ENCODE measurements around the gene TRIM10.
"Not testable (repeated sequence)": the region's sequence is repeated elsewhere in the genome, so short reads cannot be mapped to it uniquely, and the experiment has no call there.

Gene TRIM10

GRCh38 chr6:30127238-30128093 is 33.5 kb downstream of the TRIM10 start:
- Mint-ChIP-seq H3K9me3 (no peaks in the 10 kb centered on the region), H3K36me3 (ENCODE audit: insufficient read depth) (peaks cover 2% of the 10 kb centered on the region), H3K27ac (ENCODE audit: low read depth) (no peak overlapping the region), H3K4me3 (no peak overlapping the region), H3K27me3 (peaks cover 97% of the 10 kb centered on the region), H3K4me1 (peaks cover 6% of the 10 kb centered on the region)
- ATAC-seq (replicated peaks; ENCODE audit: extremely low read depth, poor library complexity, severe bottlenecking), result no peak
- no peak for DNase-seq (ENCODE audit: low spot score in 2 of 2)

DNA sequence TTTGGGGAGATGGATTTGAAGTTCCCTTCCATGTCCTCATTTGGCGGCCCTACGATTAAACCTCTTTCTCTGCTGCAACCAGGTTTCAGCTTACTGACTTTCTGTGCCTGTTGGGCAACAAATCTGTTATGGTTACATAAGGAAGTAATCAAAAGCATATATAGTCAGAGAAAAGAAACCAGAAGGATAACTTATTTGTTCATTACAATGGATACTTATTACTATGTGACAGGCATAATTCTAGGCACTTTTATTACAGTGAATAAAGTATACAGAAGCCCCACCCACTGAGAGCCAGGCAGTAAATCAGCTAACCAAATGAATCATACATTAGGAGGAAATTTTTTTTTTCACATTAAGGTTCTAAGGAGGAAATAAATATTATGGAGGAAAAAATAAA is 38.5 kb downstream of the TRIM10 start:
- peaks cover 92% of the 10 kb centered on the region for H3K27me3 Mint-ChIP-seq
- no peak overlapping the region for H3K4me3 Mint-ChIP-seq
- no peaks in the 10 kb centered on the region for H3K4me1 Mint-ChIP-seq
- ATAC-seq (replicated peaks; ENCODE audit: extremely low read depth, poor library complexity, severe bottlenecking) (no peak), DNase-seq (ENCODE audit: low spot score in 2 of 2) (no peak)
- no peaks in the 10 kb centered on the region for H3K36me3 Mint-ChIP-seq (ENCODE audit: insufficient read depth)
- no peaks in the 10 kb centered on the region for H3K9me3 Mint-ChIP-seq
- no peak overlapping the region for H3K27ac Mint-ChIP-seq (ENCODE audit: low read depth)

DNA sequence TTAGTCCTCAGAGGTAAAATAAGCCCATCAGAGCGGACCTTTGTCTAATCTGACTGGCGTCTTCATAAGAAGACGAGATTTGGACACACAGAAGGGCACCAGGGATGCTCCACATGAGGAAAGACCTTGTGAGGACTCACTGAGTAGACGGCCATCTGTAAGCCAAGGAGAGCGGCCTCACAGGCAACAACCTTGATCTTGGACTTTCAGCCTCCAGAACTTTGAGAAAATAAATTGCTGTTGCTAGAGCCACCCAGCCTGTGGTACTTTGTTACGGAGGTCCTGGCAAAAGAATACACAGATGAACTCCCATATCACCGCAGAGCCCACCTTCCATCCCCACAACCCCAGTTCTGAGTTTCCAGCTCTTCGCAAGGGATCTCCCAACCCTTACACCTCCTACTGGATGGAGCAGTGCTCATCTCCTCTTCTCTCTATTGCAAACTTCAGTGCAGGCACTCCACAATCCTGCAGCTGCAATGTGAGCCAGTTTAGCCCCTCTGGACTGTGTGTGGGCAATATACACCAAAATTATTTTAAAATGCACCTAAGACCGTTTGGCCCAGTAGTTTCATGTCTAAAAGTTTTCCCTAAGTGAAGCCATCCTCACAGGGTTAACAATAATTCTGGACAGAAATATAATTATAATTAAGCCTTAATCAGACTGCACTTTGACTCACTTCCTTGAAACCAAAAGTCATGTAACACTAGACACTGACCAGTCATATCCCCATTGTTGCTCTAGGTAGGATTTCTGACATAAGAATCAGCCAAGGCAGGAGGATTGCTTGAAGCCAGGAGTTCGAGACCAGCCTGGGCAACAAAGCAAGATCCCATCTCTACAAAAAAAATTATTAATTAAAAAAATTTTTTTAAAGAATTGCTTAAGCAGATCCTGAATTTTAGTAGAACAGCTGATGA is 39.3 kb downstream of the TRIM10 start:
- ATAC-seq (replicated peaks; ENCODE audit: extremely low read depth, poor library complexity, severe bottlenecking) (no peak), DNase-seq (ENCODE audit: low spot score in 2 of 2) (no peak)
- Mint-ChIP-seq H3K4me1 (no peaks in the 10 kb centered on the region), H3K27me3 (peaks cover 88% of the 10 kb centered on the region), H3K4me3 (no peak overlapping the region), H3K9me3 (no peaks in the 10 kb centered on the region), H3K36me3 (ENCODE audit: insufficient read depth) (no peaks in the 10 kb centered on the region), H3K27ac (ENCODE audit: low read depth) (no peak overlapping the region)

DNA sequence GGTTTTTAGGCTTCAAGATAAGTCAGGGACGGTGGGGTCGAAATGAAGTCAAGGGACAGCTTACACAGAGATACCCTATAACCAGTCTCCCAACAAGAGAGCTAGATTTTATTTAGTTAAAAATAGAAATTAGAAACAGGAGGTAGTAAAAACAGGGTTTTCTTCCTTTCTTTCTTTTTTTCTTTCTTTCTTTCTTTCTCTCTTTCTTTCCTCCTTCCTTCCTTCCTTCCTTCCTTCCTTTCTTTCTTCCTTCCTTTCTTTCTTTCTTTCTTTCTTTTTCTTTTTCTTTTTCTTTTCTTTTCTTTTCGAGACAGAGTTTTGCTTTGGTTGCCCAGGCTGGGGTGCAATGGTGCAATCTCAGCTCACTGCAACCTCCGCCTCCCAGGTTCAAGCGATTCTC is 42.3 kb downstream of the TRIM10 start:
- H3K27ac Mint-ChIP-seq (ENCODE audit: low read depth), result not testable (repeated sequence)

DNA sequence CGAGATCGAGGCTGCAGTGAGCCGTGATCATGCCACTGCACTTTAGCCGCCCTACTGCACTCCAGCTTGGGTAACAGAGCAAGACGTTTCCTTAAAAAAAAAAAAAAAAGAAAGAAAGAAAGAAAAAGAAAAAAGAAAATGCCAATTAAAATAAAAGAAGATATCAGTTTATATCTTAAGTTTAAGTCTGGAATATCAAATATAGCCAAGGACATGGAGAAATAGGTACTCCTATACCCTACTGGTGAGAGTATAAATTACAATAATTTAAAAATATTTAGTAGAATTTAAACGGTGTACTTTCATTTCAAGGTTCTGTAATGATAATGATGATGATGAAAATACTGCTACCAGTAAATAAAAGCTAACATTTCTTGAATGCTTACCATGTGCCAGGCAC is 44.3 kb downstream of the TRIM10 start:
- DNase-seq (ENCODE audit: low spot score in 2 of 2) (no peak), ATAC-seq (replicated peaks; ENCODE audit: extremely low read depth, poor library complexity, severe bottlenecking) (no peak)
- Mint-ChIP-seq H3K9me3 (no peaks in the 10 kb centered on the region), H3K4me1 (no peaks in the 10 kb centered on the region), H3K27me3 (peaks cover 69% of the 10 kb centered on the region), H3K27ac (ENCODE audit: low read depth) (no peak overlapping the region), H3K4me3 (no peak overlapping the region), H3K36me3 (ENCODE audit: insufficient read depth) (no peaks in the 10 kb centered on the region)

More for the DNA sequence above, 42.3 kb downstream of the TRIM10 start:
- not testable (repeated sequence) for H3K4me1 Mint-ChIP-seq; H3K36me3 Mint-ChIP-seq (ENCODE audit: insufficient read depth); H3K4me3 Mint-ChIP-seq; H3K9me3 Mint-ChIP-seq; ATAC-seq (replicated peaks; ENCODE audit: extremely low read depth, poor library complexity, severe bottlenecking); DNase-seq (ENCODE audit: low spot score in 2 of 2)
- H3K27me3 Mint-ChIP-seq, result peaks cover 70% of the 10 kb centered on the region

- H3K36me3 Mint-ChIP-seq (ENCODE audit: insufficient read depth), result no peaks in the 10 kb centered on the region
- ATAC-seq (replicated peaks; ENCODE audit: extremely low read depth, poor library complexity, severe bottlenecking) (no peak), DNase-seq (ENCODE audit: low spot score in 2 of 2) (no peak)
- H3K9me3 Mint-ChIP-seq, result no peaks in the 10 kb centered on the region
- H3K4me3 Mint-ChIP-seq, result no peak overlapping the region
- peaks cover 69% of the 10 kb centered on the region for H3K27me3 Mint-ChIP-seq
- no peaks in the 10 kb centered on the region for H3K4me1 Mint-ChIP-seq
- no peak overlapping the region for H3K27ac Mint-ChIP-seq (ENCODE audit: low read depth)
These were observed 47.2 kb downstream of the TRIM10 start for GRCh38 chr6:30113841-30114240.

DNA sequence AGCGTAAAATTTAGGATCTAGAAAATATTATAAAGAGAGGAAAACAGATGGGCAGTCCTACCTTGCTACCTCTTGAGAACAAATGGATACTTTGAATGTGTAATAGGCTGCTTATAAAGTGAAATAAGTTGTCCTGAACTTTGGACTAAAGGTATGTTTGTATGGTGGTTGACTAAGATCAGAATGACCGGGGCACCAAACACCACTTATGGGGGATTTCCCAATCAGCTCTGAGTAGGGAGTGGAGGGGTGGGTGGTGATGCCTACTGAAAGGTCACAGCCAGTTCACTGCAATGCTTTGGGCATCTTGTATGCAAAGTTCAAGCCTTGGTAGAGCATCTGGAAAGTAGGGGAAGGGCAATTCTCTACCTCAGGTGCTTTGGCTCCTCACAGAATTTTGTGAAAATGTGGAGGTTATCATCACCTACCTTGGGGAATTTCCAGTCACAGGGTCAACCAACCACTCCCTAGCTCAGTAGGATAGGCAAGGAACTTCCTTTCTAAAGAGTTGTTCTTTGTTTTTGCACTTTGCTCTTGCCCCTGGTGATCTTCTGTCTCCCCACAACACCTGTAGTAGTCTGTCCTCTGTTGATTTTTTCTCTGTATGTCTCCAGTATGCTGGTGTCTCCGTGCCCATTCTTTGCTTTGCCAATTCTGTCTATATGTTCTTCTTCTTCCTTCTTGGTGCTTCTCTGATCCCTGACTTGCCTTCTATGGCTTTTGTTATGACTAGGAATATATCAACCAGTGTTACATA is 47.8 kb downstream of the TRIM10 start, which contains the start of gene TRIM31:
Gene TRIM31 (minus strand): TSS at position 88 of the 757 bp plus-strand sequence. CDS start 285 bp downstream, outside the sequence.
- no peak within 1 kb of the TSS for H3K27ac Mint-ChIP-seq (ENCODE audit: low read depth)
- no peaks in the 10 kb centered on the region for H3K36me3 Mint-ChIP-seq (ENCODE audit: insufficient read depth)
- H3K27me3 Mint-ChIP-seq, result peaks cover 69% of the 10 kb centered on the region
- H3K4me3 Mint-ChIP-seq, result no peak within 1 kb of the TSS
- H3K4me1 Mint-ChIP-seq, result no peaks in the 10 kb centered on the region
- no peaks in the 10 kb centered on the region for H3K9me3 Mint-ChIP-seq
- DNase-seq (ENCODE audit: low spot score in 2 of 2) (no peak), ATAC-seq (replicated peaks; ENCODE audit: extremely low read depth, poor library complexity, severe bottlenecking) (no peak)

- H3K27ac Mint-ChIP-seq (ENCODE audit: low read depth), result no peak overlapping the region
These were observed 48.5 kb downstream of the TRIM10 start for GRCh38 chr6:30112402-30112994.

DNA sequence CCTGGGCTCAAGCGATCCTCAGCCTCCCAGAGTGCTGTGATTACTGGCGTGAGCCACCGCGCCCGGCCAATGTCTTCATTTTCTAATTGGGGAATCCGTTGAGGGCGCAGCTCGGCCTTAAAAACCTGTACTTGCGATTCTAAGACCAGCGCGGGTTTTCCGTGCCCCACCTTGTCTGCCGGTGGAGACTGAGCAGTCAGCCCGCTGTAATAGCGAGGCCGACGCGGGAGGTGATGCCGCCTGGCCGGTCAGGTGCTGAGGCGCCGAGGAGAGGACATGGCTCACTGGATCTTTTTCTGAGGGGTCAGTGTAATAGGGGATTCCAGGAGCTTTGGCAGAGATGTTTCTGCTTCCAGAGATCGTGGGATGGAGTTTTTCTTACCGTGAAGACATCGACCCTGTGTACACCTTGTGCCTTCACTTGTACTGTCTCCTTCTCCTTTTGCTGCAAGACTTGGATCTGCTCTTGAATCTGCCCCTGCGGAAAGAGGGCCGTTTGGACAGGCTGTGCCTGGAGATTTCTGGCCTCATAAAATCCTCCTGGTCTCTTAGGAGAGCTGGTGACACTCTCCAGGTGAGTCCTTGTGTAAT is 49.6 kb downstream of the TRIM10 start:
- no peak for DNase-seq (ENCODE audit: low spot score in 2 of 2)
- no peak for ATAC-seq (replicated peaks; ENCODE audit: extremely low read depth, poor library complexity, severe bottlenecking)
- Mint-ChIP-seq H3K4me3 (no peak overlapping the region), H3K27ac (ENCODE audit: low read depth) (no peak overlapping the region), H3K9me3 (no peaks in the 10 kb centered on the region), H3K4me1 (no peaks in the 10 kb centered on the region), H3K27me3 (peaks cover 76% of the 10 kb centered on the region), H3K36me3 (ENCODE audit: insufficient read depth) (no peaks in the 10 kb centered on the region)

More at GRCh38 chr6:30112402-30112994, 48.5 kb downstream of the TRIM10 start:
- H3K27me3 Mint-ChIP-seq, result peaks cover 69% of the 10 kb centered on the region
- H3K4me3 Mint-ChIP-seq, result no peak overlapping the region
- DNase-seq (ENCODE audit: low spot score in 2 of 2), result no peak
- no peaks in the 10 kb centered on the region for H3K36me3 Mint-ChIP-seq (ENCODE audit: insufficient read depth)
- no peaks in the 10 kb centered on the region for H3K4me1 Mint-ChIP-seq
- no peaks in the 10 kb centered on the region for H3K9me3 Mint-ChIP-seq
- no peak for ATAC-seq (replicated peaks; ENCODE audit: extremely low read depth, poor library complexity, severe bottlenecking)

- H3K4me3 Mint-ChIP-seq, result no peak overlapping the region
- no peaks in the 10 kb centered on the region for H3K36me3 Mint-ChIP-seq (ENCODE audit: insufficient read depth)
- no peak overlapping the region for H3K27ac Mint-ChIP-seq (ENCODE audit: low read depth)
- H3K27me3 Mint-ChIP-seq, result peaks cover 55% of the 10 kb centered on the region
- ATAC-seq (replicated peaks; ENCODE audit: extremely low read depth, poor library complexity, severe bottlenecking) (no peak), DNase-seq (ENCODE audit: low spot score in 2 of 2) (no peak)
- no peaks in the 10 kb centered on the region for H3K9me3 Mint-ChIP-seq
- peaks cover 32% of the 10 kb centered on the region for H3K4me1 Mint-ChIP-seq
These were observed 56.4 kb downstream of the TRIM10 start for GRCh38 chr6:30104661-30105060.

- ATAC-seq (replicated peaks; ENCODE audit: extremely low read depth, poor library complexity, severe bottlenecking) (no peak), DNase-seq (ENCODE audit: low spot score in 2 of 2) (no peak)
- Mint-ChIP-seq H3K4me3 (peak overlapping the region; percentile 68), H3K27me3 (peaks cover 57% of the 10 kb centered on the region), H3K27ac (ENCODE audit: low read depth) (no peak overlapping the region), H3K4me1 (peaks cover 32% of the 10 kb centered on the region), H3K36me3 (ENCODE audit: insufficient read depth) (no peaks in the 10 kb centered on the region), H3K9me3 (no peaks in the 10 kb centered on the region)
These were observed 57.2 kb downstream of the TRIM10 start for GRCh38 chr6:30103872-30104179.

All from central memory CD8-positive, alpha-beta T cell (primary cell).